GM18505 (cell line): ENCODE results near the gene LACC1.

Experiments used
- ATAC-seq: cut with Tn5 transposase; IDR thresholded peaks from one replicate; pipeline ENCODE4 v1.9.1; 2021; ENCODE audit not compliant: unreplicated experiment
- POLR2A ChIP-seq: IDR thresholded peaks from 4 replicates; pipeline ENCODE4 v1.6.1; 2011; ENCODE audit warnings: borderline replicate concordance; ENCODE audit not compliant: insufficient read depth, insufficient read length; ENCODE audit errors: extremely low read depth

The LACC1 gene

DNA sequence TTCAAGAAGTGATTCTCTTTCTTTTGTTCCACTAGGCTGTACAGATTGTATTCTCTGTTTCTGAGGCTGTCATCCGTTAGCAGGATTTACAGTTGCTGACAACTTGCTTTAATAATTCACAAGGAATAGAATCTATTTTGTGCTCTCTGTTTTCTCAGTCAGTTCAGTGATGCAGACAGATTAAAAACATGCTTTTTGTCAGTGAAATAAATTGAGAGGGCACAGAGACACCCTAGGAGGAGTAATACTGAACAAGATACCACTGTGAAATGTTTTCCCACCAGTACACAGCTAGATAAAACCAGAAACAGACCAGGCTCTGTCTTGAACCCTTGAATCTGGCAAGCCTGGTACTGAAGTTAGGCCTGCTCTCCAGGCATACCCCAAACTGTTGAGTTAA, 58.7 kb downstream of the LACC1 start:
- no peak for TF ChIP-seq POLR2A
- no peak for ATAC-seq

DNA sequence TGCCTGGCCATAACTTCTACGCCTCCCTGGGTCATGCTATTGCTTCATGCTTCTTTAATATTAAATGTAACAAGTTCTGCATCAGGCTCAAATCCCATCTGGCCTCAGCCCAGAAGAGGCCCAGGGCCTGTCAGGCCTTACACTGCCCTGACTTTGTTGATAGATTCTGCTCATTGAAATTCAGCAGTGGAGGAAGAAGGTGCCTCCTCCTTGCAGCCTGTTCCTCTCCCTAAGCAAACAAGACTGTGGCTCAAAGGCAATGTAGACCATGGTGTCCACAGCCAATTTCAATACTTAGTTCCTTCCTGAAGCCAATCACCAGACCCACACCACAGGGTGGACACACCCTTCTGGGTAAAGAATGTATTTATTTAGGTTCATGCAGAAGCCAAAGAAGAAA, 59.4 kb downstream of the LACC1 start:
- ATAC-seq, result no peak
- no peak for TF ChIP-seq POLR2A

DNA sequence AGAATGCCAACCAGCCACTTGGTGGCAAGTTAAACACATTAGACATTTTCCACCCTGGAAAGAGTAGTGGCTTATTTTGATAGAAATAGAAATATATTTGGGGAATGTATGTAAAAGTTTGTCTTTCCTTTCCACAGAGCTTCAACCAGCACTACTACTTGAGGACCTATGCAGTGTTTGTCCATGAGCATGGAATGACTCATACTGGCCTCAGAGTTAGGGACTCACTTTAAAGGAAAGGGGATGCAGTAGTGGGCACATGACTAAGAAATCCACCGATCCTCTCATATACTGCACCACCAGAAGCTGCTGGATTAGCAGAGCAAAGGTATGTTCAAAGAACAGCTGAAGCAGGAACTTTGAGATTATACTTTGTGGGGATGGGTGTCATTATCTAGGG, 62.6 kb downstream of the LACC1 start:
- TF ChIP-seq POLR2A, result no peak
- no peak for ATAC-seq
